Fibroblast of lung (primary cell): ENCODE measurements around the gene NECAB3. TPM values are rescaled to one million over a fixed set of nuclear protein-coding genes. Genes with fewer than 3 reads are reported as not detected.

Experiments
- DNase-seq, 2 donors: peaks; one replicate each; pipeline versions ENCODE4 v3.0.0 to v3.0.0-alpha.2; 2010; ENCODE audit warnings: low read depth in 2 of 2
- H2AFZ ChIP-seq: 2 replicates; pipeline ENCODE4 v1.5.1; 2012; ENCODE audit warnings: low read length, control low read depth, inconsistent platforms
- H3K27ac ChIP-seq: 2 replicates; pipeline ENCODE4 v1.5.1; 2011; ENCODE audit warnings: low read length, control low read depth; ENCODE audit not compliant: insufficient read depth
- H3K27me3 ChIP-seq: 2 replicates; pipeline ENCODE4 v1.5.1; 2011; ENCODE audit warnings: mild to moderate bottlenecking, low read length; ENCODE audit not compliant: control insufficient read depth, insufficient read depth
- H3K36me3 ChIP-seq: 2 replicates; pipeline ENCODE4 v1.5.1; 2011; ENCODE audit warnings: low read length; ENCODE audit not compliant: control insufficient read depth, insufficient read depth
- H3K4me1 ChIP-seq: 2 replicates; pipeline ENCODE4 v1.5.1; 2011; ENCODE audit warnings: low read length; ENCODE audit not compliant: control insufficient read depth, insufficient read depth; ENCODE audit errors: extremely low read depth
- H3K4me2 ChIP-seq: 2 replicates; pipeline ENCODE4 v1.5.1; 2011; ENCODE audit warnings: low read length, control low read depth; ENCODE audit not compliant: insufficient read depth; ENCODE audit errors: extremely low read depth
- H3K4me3 ChIP-seq, 4 experiments: fragments of 200-600 bp in 1 of 4; sonication (generic) in 1 of 4; replicated peaks in 1 of 4; 2 replicates each; pipeline ENCODE4 v1.5.1; 2011 to 2016; ENCODE audit warnings: low read length in 4 of 4, low read depth in 3 of 4, mild to moderate bottlenecking in 3 of 4, control low read depth in 2 of 4, inconsistent platforms in 1 of 4, mixed read lengths in 1 of 4; ENCODE audit not compliant: insufficient read depth in 1 of 4; ENCODE audit errors: control extremely low read depth in 1 of 4
- H3K79me2 ChIP-seq: 2 replicates; pipeline ENCODE4 v1.5.1; 2012; ENCODE audit warnings: mild to moderate bottlenecking, low read length, inconsistent platforms; ENCODE audit not compliant: control insufficient read depth, insufficient read depth
- H3K9ac ChIP-seq: 2 replicates; pipeline ENCODE4 v1.5.1; 2011; ENCODE audit warnings: mild to moderate bottlenecking, low read length, control low read depth; ENCODE audit not compliant: insufficient read depth
- H3K9me3 ChIP-seq: 2 replicates; pipeline ENCODE4 v1.5.1; 2012; ENCODE audit warnings: low read depth, low read length; ENCODE audit not compliant: control insufficient read depth, insufficient read depth
- H4K20me1 ChIP-seq: 2 replicates; pipeline ENCODE4 v1.5.1; 2011; ENCODE audit warnings: low read length; ENCODE audit not compliant: control insufficient read depth, insufficient read depth; ENCODE audit errors: extremely low read depth
- EZH2 ChIP-seq: IDR thresholded peaks from 2 replicates; pipeline ENCODE4 v1.5.1; 2012; ENCODE audit warnings: low read length, control low read depth, mild to moderate bottlenecking; ENCODE audit errors: missing control alignments
- polyA plus RNA-seq, 2 donors: library from polyadenylated mRNA; depleted of rRNA in 1 of 2; stranded (reverse) in 1 of 2; unstranded in 1 of 2; fragments of >200 nt; gene quantifications; 2 replicates each; pipeline ENCODE4 v1.2.1, GENCODE V29; 2011 to 2012; ENCODE audit warnings: missing spikeins in 1 of 2
- total RNA-seq: library from RNA; depleted of rRNA; stranded (reverse); fragments of >200 nt; gene quantifications from 2 replicates; pipeline ENCODE4 v1.2.1, GENCODE V29; 2014
- TF ChIP-seq, protein P1 (sequence below), 2 donors: IDR thresholded peaks in 1 of 2; conservative IDR thresholded peaks in 1 of 2; 1 replicate in 1 of 2; 2 replicates in 1 of 2; pipeline ENCODE4 v1.5.1; 2011 to 2012; ENCODE audit warnings: low read length in 2 of 2, control low read depth in 1 of 2, inconsistent platforms in 1 of 2, low read depth in 1 of 2, mild to moderate bottlenecking in 1 of 2

The NECAB3 gene
- total and polyA plus RNA-seq, 2 donors (not counting 1 experiment from before 2014, with no cell fraction given): 5.1 to 20.5 TPM

DNA sequence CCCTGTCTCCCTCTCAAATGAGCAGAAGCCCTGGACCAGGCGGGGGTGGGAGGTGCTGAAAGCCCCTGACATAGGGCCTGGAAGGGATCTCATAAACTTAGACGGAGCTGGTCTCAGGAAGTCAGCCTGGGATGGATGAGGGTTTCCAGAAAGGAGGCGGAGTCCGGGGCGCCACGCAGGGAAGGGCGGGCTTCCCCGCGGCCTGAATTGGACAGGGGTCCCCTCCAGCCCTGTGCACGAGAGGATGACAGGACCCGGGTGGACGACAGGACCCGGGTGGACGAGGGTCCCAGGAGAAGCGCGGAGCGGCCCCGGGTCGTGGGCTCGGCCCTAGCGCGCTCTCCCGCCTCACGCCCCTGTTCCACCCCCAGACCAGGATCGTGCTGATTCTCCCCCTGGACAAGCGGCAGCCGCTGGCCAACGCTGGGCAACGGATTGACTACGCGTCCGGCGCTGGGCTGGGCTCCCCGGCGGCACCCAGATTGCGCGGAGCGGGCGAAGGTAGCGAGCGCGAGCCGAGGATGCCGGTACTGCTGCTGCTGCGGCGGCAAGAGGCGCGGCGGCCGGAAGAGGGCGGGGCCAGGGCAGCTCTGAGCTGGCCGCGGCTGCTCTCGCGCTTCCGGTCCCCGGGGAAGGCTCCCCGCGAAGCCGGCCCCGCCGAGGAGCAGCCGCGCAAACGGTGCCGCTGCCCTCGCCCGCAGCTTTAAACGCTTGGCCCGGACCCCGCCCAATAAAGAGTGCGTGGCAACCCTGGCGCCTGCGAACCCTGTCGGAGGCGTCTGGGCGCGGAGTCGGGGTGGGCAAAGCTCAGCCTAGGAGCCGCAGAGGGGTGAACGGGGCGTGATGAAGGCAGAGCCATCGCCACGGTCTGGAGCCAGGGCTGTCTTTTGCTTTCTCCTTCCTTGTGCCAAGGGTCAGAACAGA is 10.8 kb downstream of the NECAB3 start:
- Histone ChIP-seq H3K36me3 (peaks cover 2% of the 10 kb centered on the region), H3K9me3 (no peaks in the 10 kb centered on the region), H4K20me1 (no peaks in the 10 kb centered on the region), H2AFZ (peak overlapping the region; percentile 73), H3K27ac (peak overlapping the region; percentile 89), H3K4me3 (peak overlapping the region; percentile 62 to 92 (median 76)), H3K4me1 (peaks cover 20% of the 10 kb centered on the region), H3K9ac (peak overlapping the region; percentile 81), H3K27me3 (no peaks in the 10 kb centered on the region), H3K79me2 (no peaks in the 10 kb centered on the region), H3K4me2 (peak overlapping the region; percentile 91)
- TF ChIP-seq, protein P1, sequence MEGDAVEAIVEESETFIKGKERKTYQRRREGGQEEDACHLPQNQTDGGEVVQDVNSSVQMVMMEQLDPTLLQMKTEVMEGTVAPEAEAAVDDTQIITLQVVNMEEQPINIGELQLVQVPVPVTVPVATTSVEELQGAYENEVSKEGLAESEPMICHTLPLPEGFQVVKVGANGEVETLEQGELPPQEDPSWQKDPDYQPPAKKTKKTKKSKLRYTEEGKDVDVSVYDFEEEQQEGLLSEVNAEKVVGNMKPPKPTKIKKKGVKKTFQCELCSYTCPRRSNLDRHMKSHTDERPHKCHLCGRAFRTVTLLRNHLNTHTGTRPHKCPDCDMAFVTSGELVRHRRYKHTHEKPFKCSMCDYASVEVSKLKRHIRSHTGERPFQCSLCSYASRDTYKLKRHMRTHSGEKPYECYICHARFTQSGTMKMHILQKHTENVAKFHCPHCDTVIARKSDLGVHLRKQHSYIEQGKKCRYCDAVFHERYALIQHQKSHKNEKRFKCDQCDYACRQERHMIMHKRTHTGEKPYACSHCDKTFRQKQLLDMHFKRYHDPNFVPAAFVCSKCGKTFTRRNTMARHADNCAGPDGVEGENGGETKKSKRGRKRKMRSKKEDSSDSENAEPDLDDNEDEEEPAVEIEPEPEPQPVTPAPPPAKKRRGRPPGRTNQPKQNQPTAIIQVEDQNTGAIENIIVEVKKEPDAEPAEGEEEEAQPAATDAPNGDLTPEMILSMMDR (conservative IDR thresholded peaks at IDR 0.05 in 1 of 2, IDR thresholded peaks at IDR 0.05 in 1 of 2; ENCODE audit: low read depth in 1 of 2, low read length in 2 of 2): no peak
- no peak for TF ChIP-seq EZH2
- DNase-seq: peak; percentile 60 to 72

DNA sequence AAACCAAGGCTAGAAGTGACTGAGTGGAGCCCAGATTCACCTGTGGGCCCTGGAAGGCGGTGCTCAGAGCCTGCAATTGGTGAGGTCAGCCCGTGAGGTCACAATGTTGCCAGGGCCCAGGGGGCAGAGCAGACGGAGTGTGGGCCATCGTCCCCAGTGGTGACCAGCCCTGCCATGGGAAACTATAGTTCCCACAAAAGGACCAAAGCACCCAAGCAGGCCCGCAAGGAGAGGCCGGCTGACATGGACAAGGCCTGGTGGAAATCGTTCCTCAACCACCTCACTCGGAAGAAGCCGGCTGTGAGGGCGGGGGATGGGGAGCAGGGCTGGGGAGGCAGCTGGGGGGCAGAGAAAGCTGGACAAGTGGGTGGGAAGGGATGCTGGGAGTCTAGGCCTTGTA is 12.1 kb downstream of the NECAB3 start, which contains the start of gene C20orf144:
Gene C20orf144, plus strand, starts transcription at position 156 of the 400 bp plus-strand sequence. Its CDS starts 19 bp downstream, at position 175.
- TF ChIP-seq, protein P1 (conservative IDR thresholded peaks at IDR 0.05 in 1 of 2, IDR thresholded peaks at IDR 0.05 in 1 of 2; ENCODE audit: low read depth in 1 of 2, low read length in 2 of 2): no peak
- no peak for TF ChIP-seq EZH2
- H3K27me3 ChIP-seq: no peaks in the 10 kb centered on the region
- peak within 1 kb of the TSS; percentile 91 for H3K4me2 ChIP-seq
- H4K20me1 ChIP-seq: no peaks in the 10 kb centered on the region
- no peaks in the 10 kb centered on the region for H3K79me2 ChIP-seq
- peaks cover 14% of the 10 kb centered on the region for H3K4me1 ChIP-seq
- peak within 1 kb of the TSS; percentile 89 for H3K27ac ChIP-seq
- no peak for DNase-seq
- no peaks in the 10 kb centered on the region for H3K9me3 ChIP-seq
- H2AFZ ChIP-seq: peak within 1 kb of the TSS; percentile 73
- H3K9ac ChIP-seq: peak within 1 kb of the TSS; percentile 81
- H3K4me3 ChIP-seq: peak within 1 kb of the TSS; percentile 62 to 92 (median 76)
- peaks cover 2% of the 10 kb centered on the region for H3K36me3 ChIP-seq

DNA sequence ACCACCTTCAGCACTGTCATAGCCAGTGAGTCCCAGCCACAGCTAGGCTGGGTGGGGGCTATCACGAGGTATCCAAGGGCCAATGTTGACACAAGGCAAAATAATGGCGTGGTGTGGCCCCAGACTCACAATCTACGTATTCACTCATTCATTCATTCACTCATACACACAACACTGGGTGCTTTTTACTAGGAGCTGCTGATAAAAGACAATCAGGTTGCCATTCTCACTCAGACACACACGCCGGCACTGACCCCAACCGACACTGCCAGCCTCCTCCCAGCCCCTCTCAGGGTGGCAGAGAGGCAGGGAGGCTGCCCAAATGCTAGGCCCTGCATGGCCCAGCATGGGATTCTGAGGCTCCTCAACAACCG is 13.6 kb downstream of the NECAB3 start:
- DNase-seq: no peak
- Histone ChIP-seq H3K4me3 (no peak overlapping the region), H4K20me1 (no peaks in the 10 kb centered on the region), H3K79me2 (no peaks in the 10 kb centered on the region), H3K27me3 (no peaks in the 10 kb centered on the region), H2AFZ (no peak overlapping the region), H3K9me3 (no peaks in the 10 kb centered on the region), H3K4me2 (no peak overlapping the region), H3K9ac (no peak overlapping the region), H3K36me3 (peaks cover 4% of the 10 kb centered on the region), H3K4me1 (peaks cover 10% of the 10 kb centered on the region), H3K27ac (no peak overlapping the region)
- no peak for TF ChIP-seq EZH2
- TF ChIP-seq, protein P1 (conservative IDR thresholded peaks at IDR 0.05 in 1 of 2, IDR thresholded peaks at IDR 0.05 in 1 of 2; ENCODE audit: low read depth in 1 of 2, low read length in 2 of 2): no peak
